Central memory CD8-positive, alpha-beta T cell (primary cell): ENCODE data around the gene SPATS2L.
A peak's percentile ranks its signal among the peaks of the same experiment; 100 is the strongest.

Source experiments
- ATAC-seq: fragments of 150-1000 bp; cut with Tn5 transposase; replicated peaks from 2 replicates; pipeline ENCODE4 v1.10.0; 2022; ENCODE audit warnings: mild to moderate bottlenecking, moderate FRiP score, moderate number of reproducible peaks; ENCODE audit not compliant: poor library complexity, severe bottlenecking; ENCODE audit errors: extremely low read depth
- DNase-seq, 2 donors: peaks; one replicate each; pipeline ENCODE4 v3.0.0; 2021; ENCODE audit warnings: low spot score in 2 of 2
- H3K27ac Mint-ChIP-seq: one replicate; pipeline ENCODE4 v1.8.0; 2022; ENCODE audit warnings: low read depth, mild to moderate bottlenecking, moderate library complexity, mixed read lengths
- H3K27me3 Mint-ChIP-seq: one replicate; pipeline ENCODE4 v1.8.0; 2022; ENCODE audit warnings: mixed read lengths
- H3K36me3 Mint-ChIP-seq: one replicate; pipeline ENCODE4 v1.8.0; 2022; ENCODE audit warnings: mild to moderate bottlenecking, moderate library complexity, mixed read lengths; ENCODE audit not compliant: insufficient read depth
- H3K4me1 Mint-ChIP-seq: one replicate; pipeline ENCODE4 v1.8.0; 2022; ENCODE audit warnings: mixed read lengths
- H3K4me3 Mint-ChIP-seq: one replicate; pipeline ENCODE4 v1.8.0; 2022; ENCODE audit warnings: mild to moderate bottlenecking, moderate library complexity, mixed read lengths
- H3K9me3 Mint-ChIP-seq: one replicate; pipeline ENCODE4 v1.8.0; 2022; ENCODE audit warnings: mixed read lengths

The SPATS2L gene

GRCh38 chr2:200300638-200301314 is 5.7 kb upstream of the SPATS2L start:
- Mint-ChIP-seq H3K9me3 (no peaks in the 10 kb centered on the region), H3K27ac (no peak overlapping the region), H3K4me3 (no peak overlapping the region), H3K27me3 (no peaks in the 10 kb centered on the region), H3K36me3 (peaks cover 3% of the 10 kb centered on the region), H3K4me1 (no peaks in the 10 kb centered on the region)
- ATAC-seq, result no peak
- DNase-seq, result no peak

GRCh38 chr2:200301953-200302858 is 4.3 kb upstream of the SPATS2L start:
- no peaks in the 10 kb centered on the region for H3K9me3 Mint-ChIP-seq
- peaks cover 6% of the 10 kb centered on the region for H3K4me1 Mint-ChIP-seq
- H3K36me3 Mint-ChIP-seq, result peaks cover 5% of the 10 kb centered on the region
- ATAC-seq (no peak), DNase-seq (no peak)
- H3K27ac Mint-ChIP-seq, result no peak overlapping the region
- H3K27me3 Mint-ChIP-seq, result no peaks in the 10 kb centered on the region
- no peak overlapping the region for H3K4me3 Mint-ChIP-seq

DNA sequence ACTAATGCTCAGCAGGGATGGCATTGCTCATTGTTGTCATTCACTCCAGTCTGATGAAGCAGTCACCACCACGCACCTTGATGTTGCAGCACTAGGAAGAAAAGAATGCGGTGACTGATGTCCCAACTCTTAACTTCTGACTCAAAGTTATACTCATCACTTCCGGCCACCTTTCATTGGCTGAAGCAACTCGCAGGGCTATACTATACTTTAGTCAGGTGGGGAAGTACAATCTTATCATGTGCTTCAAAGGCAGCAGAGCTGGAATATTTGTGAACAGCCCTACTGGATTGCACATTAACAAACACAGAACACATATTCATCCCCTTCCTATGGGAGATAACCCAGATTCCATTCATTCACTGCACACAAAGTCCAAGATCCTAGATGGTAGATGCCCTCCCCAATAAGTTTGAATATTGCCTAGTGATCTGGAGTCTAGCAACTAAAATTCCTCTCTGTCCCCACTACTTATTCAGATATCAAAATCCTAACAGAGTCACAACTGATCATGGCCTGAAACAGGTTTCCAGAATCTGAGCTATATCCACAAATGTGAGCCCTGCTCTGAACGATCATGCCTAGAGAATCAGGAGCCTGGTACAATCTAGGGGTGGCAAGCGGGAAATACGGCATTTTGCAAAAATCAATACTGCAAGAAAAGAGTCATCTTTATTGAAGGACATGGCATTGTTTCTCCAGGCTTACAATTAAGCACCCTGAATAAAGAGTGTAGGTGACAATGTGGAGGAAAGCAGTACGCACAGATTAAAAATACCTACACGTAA is 3.4 kb upstream of the SPATS2L start:
- Mint-ChIP-seq H3K4me3 (no peak overlapping the region), H3K9me3 (no peaks in the 10 kb centered on the region), H3K4me1 (peaks cover 6% of the 10 kb centered on the region), H3K27ac (no peak overlapping the region), H3K27me3 (no peaks in the 10 kb centered on the region), H3K36me3 (peaks cover 5% of the 10 kb centered on the region)
- ATAC-seq (no peak), DNase-seq (no peak)

DNA sequence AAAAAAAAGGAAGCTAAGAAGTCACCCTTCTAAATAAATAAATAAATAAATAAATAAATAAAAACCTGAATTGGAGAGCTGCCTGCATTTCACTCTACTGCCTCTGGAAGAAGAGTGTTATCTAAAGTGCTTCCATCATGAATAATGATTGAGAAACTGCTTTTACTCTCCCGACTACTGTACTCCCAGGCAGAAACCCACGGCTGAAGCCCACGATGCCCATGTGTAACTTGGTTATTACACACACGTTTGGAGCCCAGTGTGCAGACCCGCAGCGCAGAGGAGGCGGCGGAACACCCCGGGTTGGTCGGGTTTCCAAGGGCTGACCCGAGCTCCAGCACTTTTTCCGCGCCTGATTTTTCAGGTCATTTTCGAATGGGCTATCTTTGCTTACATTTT is 697 bp upstream of the SPATS2L start:
- no peak for DNase-seq
- peaks cover 6% of the 10 kb centered on the region for H3K4me1 Mint-ChIP-seq
- H3K27me3 Mint-ChIP-seq, result no peaks in the 10 kb centered on the region
- H3K4me3 Mint-ChIP-seq, result peak overlapping the region; percentile 88
- peak overlapping the region; percentile 42 for H3K27ac Mint-ChIP-seq
- no peaks in the 10 kb centered on the region for H3K9me3 Mint-ChIP-seq
- peaks cover 3% of the 10 kb centered on the region for H3K36me3 Mint-ChIP-seq
- no peak for ATAC-seq

GRCh38 chr2:200306931-200307723 is 634 bp downstream of the SPATS2L start:
- DNase-seq (no peak), ATAC-seq (peak; percentile 52)
- Mint-ChIP-seq H3K36me3 (peaks cover 3% of the 10 kb centered on the region), H3K27ac (no peak overlapping the region), H3K27me3 (no peaks in the 10 kb centered on the region), H3K9me3 (no peaks in the 10 kb centered on the region), H3K4me1 (peaks cover 6% of the 10 kb centered on the region), H3K4me3 (peak overlapping the region; percentile 71)

DNA sequence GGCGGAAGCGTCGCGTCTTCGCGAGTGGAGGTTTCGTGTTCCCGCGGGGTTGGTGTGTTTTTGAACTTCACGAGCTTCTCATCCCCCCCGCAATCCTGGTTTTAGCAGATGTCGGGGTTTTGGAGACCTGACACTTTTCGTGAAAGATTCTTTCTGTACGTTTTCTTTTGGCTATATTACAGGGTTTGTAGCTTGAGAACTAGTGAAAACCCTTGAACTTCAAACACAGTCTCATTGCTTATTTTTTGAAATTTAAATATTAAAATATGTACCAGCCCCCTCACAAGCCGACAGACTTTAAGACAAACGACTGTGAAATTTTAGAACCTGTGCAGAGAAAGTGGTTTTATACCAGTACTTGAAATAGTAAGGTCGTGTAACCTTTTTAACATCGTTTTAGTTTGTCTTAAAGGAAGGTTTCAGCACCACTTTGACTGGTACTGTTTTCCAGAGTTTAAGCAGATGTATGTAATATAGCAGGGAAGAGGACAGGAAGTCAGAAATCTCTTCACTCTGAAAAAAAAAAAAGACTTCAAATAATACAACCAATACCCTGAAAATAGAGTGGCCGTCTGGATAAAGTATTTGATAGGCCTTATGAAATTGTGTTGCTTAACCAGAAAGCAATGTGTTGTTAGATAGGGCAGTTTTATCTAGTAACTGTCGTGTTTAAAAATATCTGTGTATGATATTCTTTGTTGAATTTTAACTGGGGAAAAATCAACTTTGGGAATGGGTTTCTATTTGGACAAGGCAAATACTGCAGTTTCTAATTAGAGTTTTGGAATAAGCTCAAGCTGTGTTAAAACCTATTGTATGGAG is 1.4 kb downstream of the SPATS2L start:
- peaks cover 3% of the 10 kb centered on the region for H3K36me3 Mint-ChIP-seq
- H3K27me3 Mint-ChIP-seq, result no peaks in the 10 kb centered on the region
- H3K4me1 Mint-ChIP-seq, result peaks cover 6% of the 10 kb centered on the region
- ATAC-seq, result no peak
- no peaks in the 10 kb centered on the region for H3K9me3 Mint-ChIP-seq
- H3K27ac Mint-ChIP-seq, result no peak overlapping the region
- DNase-seq, result no peak
- peak overlapping the region; percentile 71 for H3K4me3 Mint-ChIP-seq

DNA sequence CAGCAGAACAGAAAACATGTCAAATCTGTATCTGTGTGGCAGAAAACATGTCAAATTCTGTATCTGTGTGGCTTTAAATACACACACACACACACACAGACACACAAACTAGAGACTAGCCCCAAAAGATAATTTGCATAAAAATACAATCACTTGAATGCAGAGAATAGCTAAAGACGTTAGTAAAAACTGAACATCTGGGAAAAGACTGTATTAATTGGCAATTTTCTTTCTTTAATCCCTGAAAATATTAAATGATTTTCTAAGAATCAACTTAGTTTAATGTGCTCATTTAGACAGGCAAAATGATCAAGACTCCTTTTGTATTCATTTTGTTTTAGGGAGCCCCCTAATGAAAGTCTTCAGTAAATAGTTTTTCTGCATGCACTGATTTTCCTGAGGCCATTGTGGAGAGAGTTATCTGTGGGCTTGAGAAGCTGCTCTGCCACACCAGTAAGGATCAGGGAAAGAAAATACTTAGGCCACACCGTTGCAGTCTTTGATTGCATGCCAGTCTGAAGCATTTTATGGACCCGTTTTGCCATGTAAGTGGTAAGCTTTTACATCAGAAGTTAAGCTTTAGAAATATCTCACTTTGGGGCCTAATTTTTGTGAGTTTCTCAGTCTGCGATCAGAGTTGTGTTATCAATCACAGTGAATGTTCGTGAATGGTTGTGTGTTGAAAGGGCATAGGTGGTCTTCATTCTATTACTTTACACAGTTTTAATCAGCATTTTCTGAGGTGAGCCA is 2.2 kb downstream of the SPATS2L start:
- H3K27ac Mint-ChIP-seq, result no peak overlapping the region
- no peaks in the 10 kb centered on the region for H3K27me3 Mint-ChIP-seq
- H3K36me3 Mint-ChIP-seq, result peaks cover 3% of the 10 kb centered on the region
- H3K4me3 Mint-ChIP-seq, result peak overlapping the region; percentile 71
- DNase-seq (no peak), ATAC-seq (no peak)
- H3K9me3 Mint-ChIP-seq, result no peaks in the 10 kb centered on the region
- peaks cover 6% of the 10 kb centered on the region for H3K4me1 Mint-ChIP-seq

- Mint-ChIP-seq H3K4me1 (peaks cover 6% of the 10 kb centered on the region), H3K4me3 (no peak overlapping the region), H3K27ac (no peak overlapping the region), H3K9me3 (no peaks in the 10 kb centered on the region), H3K27me3 (no peaks in the 10 kb centered on the region), H3K36me3 (peaks cover 5% of the 10 kb centered on the region)
- no peak for ATAC-seq
- no peak for DNase-seq
These were observed 3.0 kb downstream of the SPATS2L start for GRCh38 chr2:200309296-200310049.

- DNase-seq (no peak), ATAC-seq (no peak)
- Mint-ChIP-seq H3K36me3 (peaks cover 5% of the 10 kb centered on the region), H3K4me1 (peaks cover 6% of the 10 kb centered on the region), H3K9me3 (no peaks in the 10 kb centered on the region), H3K27me3 (no peaks in the 10 kb centered on the region), H3K4me3 (no peak overlapping the region), H3K27ac (no peak overlapping the region)
These were observed 4.1 kb downstream of the SPATS2L start for GRCh38 chr2:200310545-200310971.

- Mint-ChIP-seq H3K4me1 (peaks cover 3% of the 10 kb centered on the region), H3K4me3 (no peak overlapping the region), H3K36me3 (peaks cover 5% of the 10 kb centered on the region), H3K27me3 (no peaks in the 10 kb centered on the region), H3K27ac (no peak overlapping the region), H3K9me3 (no peaks in the 10 kb centered on the region)
- no peak for DNase-seq
- no peak for ATAC-seq
These were observed 4.6 kb downstream of the SPATS2L start for GRCh38 chr2:200311139-200311538.
